ENCODE data around the gene ZNF14.
"Not testable (repeated sequence)": the region's sequence is repeated elsewhere in the genome, so short reads cannot be mapped to it uniquely, and the experiment has no call there.

The ZNF14 gene

GRCh38 chr19:19776206-19777008, 43.5 kb upstream of the ZNF14 start:
- H3K9ac ChIP-seq (ENCODE audit: low read depth, low read length, poor library complexity), result peak overlapping the region; percentile 77
- H4K8ac ChIP-seq (ENCODE audit: low read depth, low read length), result no peak overlapping the region
- peak overlapping the region; percentile 73 to 87 for H3K4me3 ChIP-seq (ENCODE audit: low read length in 2 of 2)
- peak overlapping the region; percentile 74 for H3K4me2 ChIP-seq (ENCODE audit: insufficient read depth, low read length, poor library complexity, severe bottlenecking)
- no peak overlapping the region for H3K23ac ChIP-seq (ENCODE audit: low read depth, low read length, poor library complexity)
- H3K36me3 ChIP-seq (replicated peaks in 1 of 2; ENCODE audit: control insufficient read depth in 2 of 2, insufficient read depth in 2 of 2, low read length in 2 of 2), result peaks cover 0 to 13% of the 10 kb centered on the region in 2 donors
- H2AK5ac ChIP-seq (ENCODE audit: low read depth, low read length), result no peak overlapping the region
- H4K91ac ChIP-seq (ENCODE audit: low read depth, low read length, poor library complexity), result no peak overlapping the region
- H3K27ac ChIP-seq (replicated peaks; ENCODE audit: low read length), result peak overlapping the region; percentile 54
- peak overlapping the region; percentile 54 for H3K18ac ChIP-seq (ENCODE audit: low read length)
- no CpG with 5 or more reads among the region's 36 CpGs for WGBS, 2 donors (ENCODE audit: extremely low coverage in 2 of 2, insufficient read length in 2 of 2, insufficient replicate concordance in 1 of 2)
- no peak overlapping the region for H2BK5ac ChIP-seq (ENCODE audit: low read length)
- H3K4me1 ChIP-seq (ENCODE audit: control insufficient read depth in 2 of 2, insufficient read depth in 1 of 2, low read depth in 1 of 2, low read length in 2 of 2), result peaks cover 3 to 7% of the 10 kb centered on the region in 2 donors
- peak overlapping the region; percentile 91 for H2AFZ ChIP-seq (ENCODE audit: low read length)
- no peak overlapping the region for H2BK15ac ChIP-seq (ENCODE audit: low read length)
- H3K27me3 ChIP-seq (ENCODE audit: control insufficient read depth in 3 of 3, insufficient read depth in 3 of 3, low read depth in 1 of 3, low read length in 3 of 3), result no peaks in the 10 kb centered on the region
- no peaks in the 10 kb centered on the region for H3K79me1 ChIP-seq (ENCODE audit: low read depth, low read length)
- H3K4ac ChIP-seq (ENCODE audit: low read length), result no peak overlapping the region
- peaks cover 0 to 16% of the 10 kb centered on the region in 2 donors for H3K9me3 ChIP-seq (replicated peaks in 1 of 2; ENCODE audit: control insufficient read depth in 2 of 2, insufficient read depth in 1 of 2, low read depth in 1 of 2, low read length in 2 of 2)
- peak; percentile 98 for DNase-seq (ENCODE audit: low spot score)
- H2BK120ac ChIP-seq (ENCODE audit: low read depth, low read length), result no peak overlapping the region
- no peak overlapping the region for H2BK12ac ChIP-seq (ENCODE audit: low read length)
- H3K14ac ChIP-seq (ENCODE audit: low read length), result no peak overlapping the region

GRCh38 chr19:19775891-19776205, 42.9 kb upstream of the ZNF14 start:
- Histone ChIP-seq H4K91ac (ENCODE audit: low read depth, low read length, poor library complexity) (no peak overlapping the region), H3K18ac (ENCODE audit: low read length) (peak overlapping the region; percentile 54), H3K9me3 (replicated peaks in 1 of 2; ENCODE audit: control insufficient read depth in 2 of 2, insufficient read depth in 1 of 2, low read depth in 1 of 2, low read length in 2 of 2) (peaks cover 0 to 16% of the 10 kb centered on the region in 2 donors), H3K27ac (replicated peaks; ENCODE audit: low read length) (peak overlapping the region; percentile 54), H2AFZ (ENCODE audit: low read length) (peak overlapping the region; percentile 86), H3K4ac (ENCODE audit: low read length) (no peak overlapping the region), H2BK120ac (ENCODE audit: low read depth, low read length) (no peak overlapping the region), H3K4me1 (ENCODE audit: control insufficient read depth in 2 of 2, insufficient read depth in 1 of 2, low read depth in 1 of 2, low read length in 2 of 2) (peaks cover 3 to 7% of the 10 kb centered on the region in 2 donors), H2BK5ac (ENCODE audit: low read length) (no peak overlapping the region), H2BK15ac (ENCODE audit: low read length) (no peak overlapping the region), H2BK12ac (ENCODE audit: low read length) (no peak overlapping the region), H3K36me3 (replicated peaks in 1 of 2; ENCODE audit: control insufficient read depth in 2 of 2, insufficient read depth in 2 of 2, low read length in 2 of 2) (peaks cover 0 to 13% of the 10 kb centered on the region in 2 donors), H3K9ac (ENCODE audit: low read depth, low read length, poor library complexity) (peak overlapping the region; percentile 77), H3K23ac (ENCODE audit: low read depth, low read length, poor library complexity) (no peak overlapping the region), H3K14ac (ENCODE audit: low read length) (no peak overlapping the region), H3K79me1 (ENCODE audit: low read depth, low read length) (no peaks in the 10 kb centered on the region), H3K4me3 (ENCODE audit: low read length in 2 of 2) (peak overlapping the region; percentile 73 to 87), H3K4me2 (ENCODE audit: insufficient read depth, low read length, poor library complexity, severe bottlenecking) (peak overlapping the region; percentile 74), H3K27me3 (ENCODE audit: control insufficient read depth in 3 of 3, insufficient read depth in 3 of 3, low read depth in 1 of 3, low read length in 3 of 3) (no peaks in the 10 kb centered on the region), H4K8ac (ENCODE audit: low read depth, low read length) (no peak overlapping the region), H2AK5ac (ENCODE audit: low read depth, low read length) (no peak overlapping the region)
- no CpG with 5 or more reads among the region's 11 CpGs for WGBS, 2 donors (ENCODE audit: extremely low coverage in 2 of 2, insufficient read length in 2 of 2, insufficient replicate concordance in 1 of 2)
- DNase-seq (ENCODE audit: low spot score), result no peak

GRCh38 chr19:19774354-19775033, 41.6 kb upstream of the ZNF14 start:
- no peak overlapping the region for H3K23ac ChIP-seq (ENCODE audit: low read depth, low read length, poor library complexity)
- no peak overlapping the region for H2BK12ac ChIP-seq (ENCODE audit: low read length)
- H2BK5ac ChIP-seq (ENCODE audit: low read length), result no peak overlapping the region
- H3K9me3 ChIP-seq (replicated peaks in 1 of 2; ENCODE audit: control insufficient read depth in 2 of 2, insufficient read depth in 1 of 2, low read depth in 1 of 2, low read length in 2 of 2), result peaks cover 0 to 11% of the 10 kb centered on the region in 2 donors
- H2BK120ac ChIP-seq (ENCODE audit: low read depth, low read length), result no peak overlapping the region
- no CpG with 5 or more reads among the region's 14 CpGs for WGBS, 2 donors (ENCODE audit: extremely low coverage in 2 of 2, insufficient read length in 2 of 2, insufficient replicate concordance in 1 of 2)
- no peak overlapping the region for H3K18ac ChIP-seq (ENCODE audit: low read length)
- H2AK5ac ChIP-seq (ENCODE audit: low read depth, low read length), result no peak overlapping the region
- peaks cover 3 to 7% of the 10 kb centered on the region in 2 donors for H3K4me1 ChIP-seq (ENCODE audit: control insufficient read depth in 2 of 2, insufficient read depth in 1 of 2, low read depth in 1 of 2, low read length in 2 of 2)
- H3K4me2 ChIP-seq (ENCODE audit: insufficient read depth, low read length, poor library complexity, severe bottlenecking), result no peak overlapping the region
- H4K8ac ChIP-seq (ENCODE audit: low read depth, low read length), result no peak overlapping the region
- DNase-seq (ENCODE audit: low spot score), result no peak
- no peak overlapping the region for H4K91ac ChIP-seq (ENCODE audit: low read depth, low read length, poor library complexity)
- H3K27me3 ChIP-seq (ENCODE audit: control insufficient read depth in 3 of 3, insufficient read depth in 3 of 3, low read depth in 1 of 3, low read length in 3 of 3), result no peaks in the 10 kb centered on the region
- no peak overlapping the region for H3K4me3 ChIP-seq (ENCODE audit: low read length in 2 of 2)
- H3K14ac ChIP-seq (ENCODE audit: low read length), result no peak overlapping the region
- H3K79me1 ChIP-seq (ENCODE audit: low read depth, low read length), result no peaks in the 10 kb centered on the region
- H3K4ac ChIP-seq (ENCODE audit: low read length), result no peak overlapping the region
- no peak overlapping the region for H2BK15ac ChIP-seq (ENCODE audit: low read length)
- H3K27ac ChIP-seq (replicated peaks; ENCODE audit: low read length), result no peak overlapping the region
- no peak overlapping the region for H3K9ac ChIP-seq (ENCODE audit: low read depth, low read length, poor library complexity)
- peaks cover 0 to 9% of the 10 kb centered on the region in 2 donors for H3K36me3 ChIP-seq (replicated peaks in 1 of 2; ENCODE audit: control insufficient read depth in 2 of 2, insufficient read depth in 2 of 2, low read length in 2 of 2)
- H2AFZ ChIP-seq (ENCODE audit: low read length), result no peak overlapping the region

GRCh38 chr19:19771963-19772362, 39.1 kb upstream of the ZNF14 start:
- not testable (repeated sequence) for H3K79me1 ChIP-seq (ENCODE audit: low read depth, low read length); DNase-seq (ENCODE audit: low spot score); H4K91ac ChIP-seq (ENCODE audit: low read depth, low read length, poor library complexity); H2BK12ac ChIP-seq (ENCODE audit: low read length); H3K4me1 ChIP-seq (ENCODE audit: control insufficient read depth in 2 of 2, insufficient read depth in 1 of 2, low read depth in 1 of 2, low read length in 2 of 2); H2BK120ac ChIP-seq (ENCODE audit: low read depth, low read length); H2BK15ac ChIP-seq (ENCODE audit: low read length); H3K14ac ChIP-seq (ENCODE audit: low read length); H3K36me3 ChIP-seq (replicated peaks in 1 of 2; ENCODE audit: control insufficient read depth in 2 of 2, insufficient read depth in 2 of 2, low read length in 2 of 2); H3K9ac ChIP-seq (ENCODE audit: low read depth, low read length, poor library complexity); H3K27me3 ChIP-seq (ENCODE audit: control insufficient read depth in 3 of 3, insufficient read depth in 3 of 3, low read depth in 1 of 3, low read length in 3 of 3); H3K18ac ChIP-seq (ENCODE audit: low read length); H3K4me2 ChIP-seq (ENCODE audit: insufficient read depth, low read length, poor library complexity, severe bottlenecking); H3K9me3 ChIP-seq (replicated peaks in 1 of 2; ENCODE audit: control insufficient read depth in 2 of 2, insufficient read depth in 1 of 2, low read depth in 1 of 2, low read length in 2 of 2); H2AK5ac ChIP-seq (ENCODE audit: low read depth, low read length); H3K4me3 ChIP-seq (ENCODE audit: low read length in 2 of 2); H3K4ac ChIP-seq (ENCODE audit: low read length); H3K27ac ChIP-seq (replicated peaks; ENCODE audit: low read length); H2AFZ ChIP-seq (ENCODE audit: low read length); H4K8ac ChIP-seq (ENCODE audit: low read depth, low read length); H3K23ac ChIP-seq (ENCODE audit: low read depth, low read length, poor library complexity); H2BK5ac ChIP-seq (ENCODE audit: low read length)
- WGBS, 2 donors (ENCODE audit: extremely low coverage in 2 of 2, insufficient read length in 2 of 2, insufficient replicate concordance in 1 of 2), result no CpG with 5 or more reads among the region's 10 CpGs

All from neuronal stem cell (in vitro differentiated cells).